HG02678 (cell line): Measurements from ENCODE around the gene SORCS1.

Experiments used
- ATAC-seq: cut with Tn5 transposase; IDR thresholded peaks from one replicate; pipeline ENCODE4 v1.9.1; 2021; ENCODE audit warnings: mild to moderate bottlenecking, moderate library complexity; ENCODE audit not compliant: unreplicated experiment

SORCS1 gene

GRCh38 chr10:106826716-106827115 lies 337.8 kb downstream of the SORCS1 start:
- ATAC-seq, result no peak

- no peak for ATAC-seq
Measured at GRCh38 chr10:106825576-106826364, 338.7 kb downstream of the SORCS1 start.

- ATAC-seq, result no peak
Measured at GRCh38 chr10:106820579-106820978, 343.9 kb downstream of the SORCS1 start.

- no peak for ATAC-seq
Measured at GRCh38 chr10:106819490-106819889, 345.0 kb downstream of the SORCS1 start.

- ATAC-seq, result no peak
Measured at GRCh38 chr10:106816318-106817085, 348.0 kb downstream of the SORCS1 start.

GRCh38 chr10:106815427-106816043 lies 349.0 kb downstream of the SORCS1 start:
- peak; percentile 62 for ATAC-seq

GRCh38 chr10:106804992-106805582 lies 359.4 kb downstream of the SORCS1 start:
- ATAC-seq, result no peak

- no peak for ATAC-seq
Measured at GRCh38 chr10:106802949-106803348, 361.6 kb downstream of the SORCS1 start.

- ATAC-seq, result no peak
Measured at GRCh38 chr10:106799776-106800175, 364.7 kb downstream of the SORCS1 start.

GRCh38 chr10:106795619-106796018 lies 368.9 kb downstream of the SORCS1 start:
- ATAC-seq, result peak; percentile 96

GRCh38 chr10:106793617-106794016 lies 370.9 kb downstream of the SORCS1 start:
- ATAC-seq, result no peak

- ATAC-seq, result no peak
Measured at GRCh38 chr10:106789623-106790022, 374.9 kb downstream of the SORCS1 start.

- no peak for ATAC-seq
Measured at GRCh38 chr10:106788982-106789381, 375.5 kb downstream of the SORCS1 start.

GRCh38 chr10:106785528-106785927 lies 379.0 kb downstream of the SORCS1 start:
- ATAC-seq, result no peak

GRCh38 chr10:106780632-106781031 lies 383.9 kb downstream of the SORCS1 start:
- ATAC-seq, result no peak

- no peak for ATAC-seq
Measured at GRCh38 chr10:106777841-106778240, 386.7 kb downstream of the SORCS1 start.

- ATAC-seq, result no peak
Measured at GRCh38 chr10:106775127-106775526, 389.4 kb downstream of the SORCS1 start.

- ATAC-seq, result no peak
Measured at GRCh38 chr10:106772957-106773356, 391.5 kb downstream of the SORCS1 start.

GRCh38 chr10:106771154-106771553 lies 393.4 kb downstream of the SORCS1 start:
- no peak for ATAC-seq

GRCh38 chr10:106768204-106768603 lies 396.3 kb downstream of the SORCS1 start:
- no peak for ATAC-seq

GRCh38 chr10:106765928-106766327 lies 398.6 kb downstream of the SORCS1 start:
- ATAC-seq, result no peak
